GM19025 (cell line): ENCODE results near the gene SYK.
"Not testable (repeated sequence)": the region's sequence is repeated elsewhere in the genome, so short reads cannot be mapped to it uniquely, and the experiment has no call there.

Experiments
- ATAC-seq: cut with Tn5 transposase; IDR thresholded peaks from one replicate; pipeline ENCODE4 v1.9.1; 2021; ENCODE audit warnings: mild to moderate bottlenecking, low read depth, moderate library complexity; ENCODE audit not compliant: unreplicated experiment

Gene SYK

GRCh38 chr9:90820406-90820805 is 18.8 kb downstream of the SYK start:
- ATAC-seq, result not testable (repeated sequence)

GRCh38 chr9:90821236-90821635 is 19.6 kb downstream of the SYK start:
- not testable (repeated sequence) for ATAC-seq

GRCh38 chr9:90821697-90822096 is 20.1 kb downstream of the SYK start:
- ATAC-seq, result no peak

GRCh38 chr9:90822866-90823265 is 21.2 kb downstream of the SYK start:
- ATAC-seq, result no peak

- ATAC-seq, result no peak
These were observed 24.0 kb downstream of the SYK start for GRCh38 chr9:90825586-90825985.

- ATAC-seq, result no peak
These were observed 24.9 kb downstream of the SYK start for GRCh38 chr9:90826326-90827020.

GRCh38 chr9:90827181-90827871 is 25.7 kb downstream of the SYK start:
- ATAC-seq, result peak; percentile 52

- ATAC-seq, result no peak
These were observed 28.4 kb downstream of the SYK start for GRCh38 chr9:90830051-90830450.

- ATAC-seq, result no peak
These were observed 29.4 kb downstream of the SYK start for GRCh38 chr9:90830977-90831376.

GRCh38 chr9:90832261-90832660 is 30.6 kb downstream of the SYK start:
- ATAC-seq, result no peak

GRCh38 chr9:90834828-90835595 is 33.4 kb downstream of the SYK start:
- ATAC-seq, result no peak

GRCh38 chr9:90836411-90837080 is 34.9 kb downstream of the SYK start:
- ATAC-seq, result no peak

GRCh38 chr9:90838098-90838497 is 36.5 kb downstream of the SYK start:
- no peak for ATAC-seq

- ATAC-seq, result no peak
These were observed 37.0 kb downstream of the SYK start for GRCh38 chr9:90838581-90839154.

- no peak for ATAC-seq
These were observed 37.6 kb downstream of the SYK start for GRCh38 chr9:90839183-90839728.

GRCh38 chr9:90840696-90841095 is 39.1 kb downstream of the SYK start:
- no peak for ATAC-seq

- ATAC-seq, result no peak
These were observed 39.6 kb downstream of the SYK start for GRCh38 chr9:90841213-90841612.

- ATAC-seq, result no peak
These were observed 40.0 kb downstream of the SYK start for GRCh38 chr9:90841615-90842014.

- ATAC-seq, result no peak
These were observed 40.7 kb downstream of the SYK start for GRCh38 chr9:90842176-90842777.

GRCh38 chr9:90842996-90843395 is 41.4 kb downstream of the SYK start:
- ATAC-seq, result no peak
